NT2/D1 (cell line): Measurements from ENCODE around the gene PARP4.

Source experiments
- SUZ12 ChIP-seq: IDR thresholded peaks from 2 replicates; pipeline ENCODE4 v1.6.1; 2011; ENCODE audit not compliant: insufficient read length, insufficient read depth; ENCODE audit errors: extremely low read depth
- ZNF274 ChIP-seq: IDR thresholded peaks from 2 replicates; pipeline ENCODE4 v1.6.1; 2011; ENCODE audit warnings: mild to moderate bottlenecking, low read depth, low read length

GRCh38 chr13:24459726-24460125 lies 52.9 kb downstream of the PARP4 start:
- TF ChIP-seq ZNF274 (no peak), SUZ12 (no peak)
